SK-N-SH (cell line): ENCODE measurements around the gene ROBO1.

Source experiments
- CHD2 ChIP-seq: fragments of 150-350 bp; IDR thresholded peaks from 2 replicates; pipeline ENCODE4 v1.6.1; 2018; ENCODE audit warnings: low read length; ENCODE audit not compliant: partially characterized antibody
- EP300 ChIP-seq, 2 experiments: IDR thresholded peaks; 2 replicates each; pipeline versions ENCODE4 v1.4.0 to v1.6.1; 2012; ENCODE audit warnings: borderline replicate concordance in 1 of 2, low read depth in 1 of 2, low read length in 1 of 2
- FOXM1 ChIP-seq: IDR thresholded peaks from 2 replicates; pipeline ENCODE4 v1.4.0; 2012; ENCODE audit warnings: low read depth, mild to moderate bottlenecking
- MAX ChIP-seq: IDR thresholded peaks from 2 replicates; pipeline ENCODE4 v1.4.0; 2012; ENCODE audit warnings: low read depth
- POLR2AphosphoS5 ChIP-seq: IDR thresholded peaks from 2 replicates; pipeline ENCODE4 v1.6.1; 2012; ENCODE audit warnings: low read depth, low read length
- RAD21 ChIP-seq: IDR thresholded peaks from 2 replicates; pipeline ENCODE4 v1.6.1; 2012; ENCODE audit warnings: mild to moderate bottlenecking, low read length
- REST ChIP-seq: IDR thresholded peaks from 2 replicates; pipeline ENCODE4 v1.6.1; 2012; ENCODE audit warnings: mild to moderate bottlenecking, low read depth, low read length, moderate library complexity
- TAF1 ChIP-seq: IDR thresholded peaks from 2 replicates; pipeline ENCODE4 v1.6.1; 2012; ENCODE audit warnings: low read depth, mild to moderate bottlenecking, low read length, moderate library complexity, borderline replicate concordance
- USF1 ChIP-seq: IDR thresholded peaks from 2 replicates; pipeline ENCODE4 v1.4.0; 2012; ENCODE audit warnings: low read depth, borderline replicate concordance
- TF ChIP-seq, protein P1 (sequence below): fragments of 200-600 bp; sonication (generic); IDR thresholded peaks from 2 replicates; pipeline ENCODE4 v1.6.1; 2017; ENCODE audit warnings: antibody characterized with exemption, mild to moderate bottlenecking, moderate library complexity

DNA sequence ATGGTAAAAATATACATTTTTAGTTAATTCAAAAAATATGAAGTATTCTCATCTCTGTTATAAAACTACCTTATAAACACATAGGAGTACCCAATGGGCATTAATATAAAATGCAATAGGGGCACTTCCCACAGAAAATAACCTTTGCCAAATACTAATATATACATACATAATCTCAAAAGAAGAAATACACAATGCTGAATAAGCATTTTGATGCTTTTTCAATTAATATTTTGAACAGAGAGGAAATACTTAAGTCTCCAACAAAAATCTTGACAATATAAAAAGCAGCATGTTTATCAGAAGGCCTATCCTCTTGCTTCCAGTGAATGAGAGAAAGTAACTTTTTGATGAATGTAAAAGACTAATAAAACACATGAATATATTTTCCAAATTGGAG is 110.7 kb downstream of the ROBO1 start:
- TF ChIP-seq, protein P1, sequence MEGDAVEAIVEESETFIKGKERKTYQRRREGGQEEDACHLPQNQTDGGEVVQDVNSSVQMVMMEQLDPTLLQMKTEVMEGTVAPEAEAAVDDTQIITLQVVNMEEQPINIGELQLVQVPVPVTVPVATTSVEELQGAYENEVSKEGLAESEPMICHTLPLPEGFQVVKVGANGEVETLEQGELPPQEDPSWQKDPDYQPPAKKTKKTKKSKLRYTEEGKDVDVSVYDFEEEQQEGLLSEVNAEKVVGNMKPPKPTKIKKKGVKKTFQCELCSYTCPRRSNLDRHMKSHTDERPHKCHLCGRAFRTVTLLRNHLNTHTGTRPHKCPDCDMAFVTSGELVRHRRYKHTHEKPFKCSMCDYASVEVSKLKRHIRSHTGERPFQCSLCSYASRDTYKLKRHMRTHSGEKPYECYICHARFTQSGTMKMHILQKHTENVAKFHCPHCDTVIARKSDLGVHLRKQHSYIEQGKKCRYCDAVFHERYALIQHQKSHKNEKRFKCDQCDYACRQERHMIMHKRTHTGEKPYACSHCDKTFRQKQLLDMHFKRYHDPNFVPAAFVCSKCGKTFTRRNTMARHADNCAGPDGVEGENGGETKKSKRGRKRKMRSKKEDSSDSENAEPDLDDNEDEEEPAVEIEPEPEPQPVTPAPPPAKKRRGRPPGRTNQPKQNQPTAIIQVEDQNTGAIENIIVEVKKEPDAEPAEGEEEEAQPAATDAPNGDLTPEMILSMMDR: no peak
- TF ChIP-seq USF1 (no peak), CHD2 (no peak), POLR2AphosphoS5 (no peak), REST (no peak), EP300 (IDR thresholded peaks at IDR 0.05; ENCODE audit: borderline replicate concordance in 1 of 2, low read depth in 1 of 2, low read length in 1 of 2) (no peak), TAF1 (no peak), FOXM1 (no peak), MAX (no peak), RAD21 (no peak)
